Upper lobe of left lung (tissue), 6 donors: ENCODE data around the gene AFF3. TPM values are rescaled to one million over a fixed set of nuclear protein-coding genes. Genes with fewer than 3 reads are reported as not detected.

ENCODE experiments used
- ATAC-seq, 2 donors: fragments of 200-7000 bp; cut with Tn5 transposase; one replicate each; pipeline ENCODE4 v1.9.1; 2022; ENCODE audit warnings: mild to moderate bottlenecking in 2 of 2, moderate library complexity in 2 of 2; ENCODE audit not compliant: low FRiP score in 2 of 2
- DNase-seq, 2 donors: peaks; one replicate each; pipeline ENCODE4 v3.0.0-alpha.2; 2019 to 2020
- H3K27ac ChIP-seq, 4 donors: fragments of 200-600 bp; sonication (generic); one replicate each; pipeline ENCODE4 v1.5.1; 2016 to 2019
- H3K27me3 ChIP-seq, 4 donors: fragments of 200-600 bp; sonication (generic); one replicate each; pipeline ENCODE4 v1.5.1; 2017 to 2019
- H3K36me3 ChIP-seq, 4 donors: fragments of 200-600 bp; sonication (generic); one replicate each; pipeline ENCODE4 v1.5.1; 2016 to 2019
- H3K4me1 ChIP-seq, 4 donors: fragments of 200-600 bp; sonication (generic); one replicate each; pipeline ENCODE4 v1.5.1; 2018 to 2019
- H3K4me3 ChIP-seq, 4 donors: fragments of 200-600 bp; sonication (generic); one replicate each; pipeline ENCODE4 v1.5.1; 2017 to 2019; ENCODE audit warnings: mild to moderate bottlenecking in 2 of 4, moderate library complexity in 1 of 4
- H3K9me3 ChIP-seq, 4 donors: fragments of 200-600 bp; sonication (generic); one replicate each; pipeline ENCODE4 v1.5.1; 2018 to 2019
- EP300 ChIP-seq, 4 donors: sonication (generic); formaldehyde crosslinking; IDR thresholded peaks; one replicate each; pipeline ENCODE4 v1.5.1; 2017; ENCODE audit warnings: antibody characterized with exemption in 4 of 4, control low read depth in 2 of 4
- POLR2A ChIP-seq, 4 donors: fragments of 450-650 bp; IDR thresholded peaks; one replicate each; pipeline ENCODE4 v1.5.1; 2016 to 2017; ENCODE audit warnings: antibody characterized with exemption in 4 of 4, mild to moderate bottlenecking in 2 of 4
- POLR2AphosphoS5 ChIP-seq, 2 donors: sonication (generic); formaldehyde crosslinking; IDR thresholded peaks; one replicate each; pipeline ENCODE4 v1.5.1; 2017; ENCODE audit warnings: antibody characterized with exemption in 2 of 2
- WGBS, 2 donors: methylation state at CpG; one replicate each; pipeline ENCODE4 v1.1.5; 2017 to 2018; 5-methylcytosine and 5-hydroxymethylcytosine counted together
- total RNA-seq, 6 donors: library from RNA; depleted of rRNA in 4 of 6; stranded (reverse); fragments of >200 nt in 4 of 6; gene quantifications; one replicate each; pipeline versions ENCODE4 v1.1.0 to v1.2.1, GENCODE V29; 2016 to 2021
- TF ChIP-seq, protein P1 (sequence below), 6 experiments: fragments of 450-650 bp in 4 of 6; fragments of 200-600 bp in 2 of 6; sonication (generic) in 2 of 6; IDR thresholded peaks; one replicate each; pipeline ENCODE4 v1.5.1; 2016 to 2019; ENCODE audit warnings: antibody characterized with exemption in 6 of 6
- donor health status: DM: no; HTN: no; CAD: no; lungs with moderate emphysema.
- donor health status: DM: no; HTN: yes; CAD: no; lungs with severe emphysema.

Gene AFF3
- total RNA-seq, 6 donors from 2014 or later, result 21.0 to 195 (median 47.9) TPM

DNA sequence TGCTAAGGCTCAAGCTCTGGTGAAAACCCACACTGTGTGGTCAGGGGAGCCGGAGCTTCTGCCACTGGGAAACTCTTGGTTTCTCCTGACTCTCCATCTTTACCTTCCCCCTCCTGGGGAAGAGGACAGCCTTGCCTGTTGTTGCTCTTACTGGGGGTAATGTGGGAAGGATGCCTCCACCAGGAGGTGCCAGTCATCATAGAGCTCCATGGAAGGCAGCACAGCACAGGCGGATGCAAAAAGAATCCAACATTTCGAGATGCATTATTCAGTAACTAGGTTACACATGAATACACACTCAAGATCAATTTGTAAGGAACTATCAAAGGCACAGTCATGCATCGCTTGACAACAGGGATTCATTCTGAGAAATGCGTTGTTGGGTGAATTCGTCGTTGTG lies 322.6 kb downstream of the AFF3 start:
- ATAC-seq (no peak), DNase-seq (no peak)
- 94 to 98% methylated on average over 7 of the region's 7 CpGs for WGBS, 2 donors
- H3K27ac ChIP-seq, result no peak overlapping the region
- H3K27me3 ChIP-seq, result no peaks in the 10 kb centered on the region
- no peaks in the 10 kb centered on the region for H3K36me3 ChIP-seq
- no peaks in the 10 kb centered on the region for H3K4me1 ChIP-seq
- TF ChIP-seq POLR2A (IDR thresholded peaks at IDR 0.05) (no peak), POLR2AphosphoS5 (IDR thresholded peaks at IDR 0.05) (no peak), EP300 (IDR thresholded peaks at IDR 0.05) (no peak)
- TF ChIP-seq, protein P1, sequence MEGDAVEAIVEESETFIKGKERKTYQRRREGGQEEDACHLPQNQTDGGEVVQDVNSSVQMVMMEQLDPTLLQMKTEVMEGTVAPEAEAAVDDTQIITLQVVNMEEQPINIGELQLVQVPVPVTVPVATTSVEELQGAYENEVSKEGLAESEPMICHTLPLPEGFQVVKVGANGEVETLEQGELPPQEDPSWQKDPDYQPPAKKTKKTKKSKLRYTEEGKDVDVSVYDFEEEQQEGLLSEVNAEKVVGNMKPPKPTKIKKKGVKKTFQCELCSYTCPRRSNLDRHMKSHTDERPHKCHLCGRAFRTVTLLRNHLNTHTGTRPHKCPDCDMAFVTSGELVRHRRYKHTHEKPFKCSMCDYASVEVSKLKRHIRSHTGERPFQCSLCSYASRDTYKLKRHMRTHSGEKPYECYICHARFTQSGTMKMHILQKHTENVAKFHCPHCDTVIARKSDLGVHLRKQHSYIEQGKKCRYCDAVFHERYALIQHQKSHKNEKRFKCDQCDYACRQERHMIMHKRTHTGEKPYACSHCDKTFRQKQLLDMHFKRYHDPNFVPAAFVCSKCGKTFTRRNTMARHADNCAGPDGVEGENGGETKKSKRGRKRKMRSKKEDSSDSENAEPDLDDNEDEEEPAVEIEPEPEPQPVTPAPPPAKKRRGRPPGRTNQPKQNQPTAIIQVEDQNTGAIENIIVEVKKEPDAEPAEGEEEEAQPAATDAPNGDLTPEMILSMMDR (IDR thresholded peaks at IDR 0.05), result no peak
- H3K4me3 ChIP-seq, result no peak overlapping the region
- H3K9me3 ChIP-seq, result no peaks in the 10 kb centered on the region

DNA sequence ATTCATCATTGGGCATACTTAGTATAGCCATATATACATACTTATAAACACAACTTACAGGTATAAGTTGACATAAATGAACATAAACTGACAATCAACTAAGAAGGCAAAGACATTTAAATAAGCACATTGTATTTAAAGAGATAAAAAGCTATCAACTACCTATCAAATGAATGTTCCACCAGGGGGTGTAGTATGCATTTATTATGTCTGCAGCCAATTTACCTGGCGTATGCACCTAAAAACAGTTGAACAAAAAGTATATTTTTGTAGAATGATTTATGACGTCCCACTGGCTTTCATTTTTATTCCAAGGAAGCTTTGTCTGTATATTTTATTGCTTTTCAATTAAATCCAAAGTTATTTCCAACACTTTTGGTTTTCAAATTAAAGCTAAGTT lies 323.5 kb downstream of the AFF3 start:
- no peak for ATAC-seq
- no peak for DNase-seq
- H3K27me3 ChIP-seq, result no peaks in the 10 kb centered on the region
- no peak overlapping the region for H3K27ac ChIP-seq
- no peaks in the 10 kb centered on the region for H3K36me3 ChIP-seq
- H3K9me3 ChIP-seq, result no peaks in the 10 kb centered on the region
- H3K4me3 ChIP-seq, result no peak overlapping the region
- TF ChIP-seq POLR2A (IDR thresholded peaks at IDR 0.05), result no peak
- TF ChIP-seq, protein P1 (IDR thresholded peaks at IDR 0.05), result no peak
- TF ChIP-seq POLR2AphosphoS5 (IDR thresholded peaks at IDR 0.05), result no peak
- TF ChIP-seq EP300 (IDR thresholded peaks at IDR 0.05), result no peak
- 89 to 90% methylated on average over 2 of the region's 2 CpGs for WGBS, 2 donors
- no peaks in the 10 kb centered on the region for H3K4me1 ChIP-seq

DNA sequence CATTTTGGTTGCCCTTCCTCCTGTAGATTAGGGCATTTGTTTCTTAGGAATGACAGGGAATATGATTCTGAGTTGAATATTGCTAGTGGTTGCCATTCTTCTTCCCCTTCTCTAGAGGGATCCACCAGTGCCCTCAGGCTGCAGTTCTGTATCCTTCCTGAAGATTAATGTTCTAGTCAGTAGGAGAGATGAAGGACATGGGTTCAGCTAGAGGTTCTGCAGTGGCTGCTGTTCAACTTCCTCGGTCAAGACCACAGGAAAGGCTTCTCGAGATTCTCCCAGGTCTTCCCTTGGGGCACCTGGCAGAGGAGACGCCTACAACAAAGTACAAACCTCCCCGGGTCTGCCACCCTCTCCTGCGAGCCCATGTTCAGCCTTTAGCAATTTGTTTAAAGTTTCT lies 325.5 kb downstream of the AFF3 start:
- H3K27ac ChIP-seq, result no peak overlapping the region
- H3K4me1 ChIP-seq, result no peaks in the 10 kb centered on the region
- 93 to 94% methylated on average over 5 of the region's 5 CpGs for WGBS, 2 donors
- no peaks in the 10 kb centered on the region for H3K36me3 ChIP-seq
- ATAC-seq, result no peak
- no peak overlapping the region for H3K4me3 ChIP-seq
- TF ChIP-seq EP300 (IDR thresholded peaks at IDR 0.05) (no peak), POLR2AphosphoS5 (IDR thresholded peaks at IDR 0.05) (no peak), POLR2A (IDR thresholded peaks at IDR 0.05) (no peak)
- TF ChIP-seq, protein P1 (IDR thresholded peaks at IDR 0.05), result no peak
- no peaks in the 10 kb centered on the region for H3K27me3 ChIP-seq
- no peaks in the 10 kb centered on the region for H3K9me3 ChIP-seq
- DNase-seq, result no peak

DNA sequence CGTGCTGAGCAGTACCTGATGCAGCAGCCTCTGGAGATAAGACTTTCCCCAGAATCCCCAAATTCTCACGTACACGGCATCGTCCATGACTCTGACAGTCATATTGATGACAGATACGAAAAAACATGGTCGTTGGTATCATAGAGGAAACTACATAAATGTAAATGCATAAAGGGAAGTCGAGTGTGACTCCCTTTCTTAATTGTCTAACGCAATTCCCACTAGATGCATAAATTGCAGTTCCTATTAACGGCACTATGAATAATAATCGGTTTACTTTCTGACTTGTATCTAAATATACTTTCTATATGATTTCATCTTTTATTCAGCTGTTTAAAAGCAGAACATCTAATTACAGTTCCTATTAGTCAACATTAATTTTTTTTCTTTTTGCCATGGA lies 330.0 kb downstream of the AFF3 start:
- no peak overlapping the region for H3K4me3 ChIP-seq
- no peaks in the 10 kb centered on the region for H3K4me1 ChIP-seq
- no peaks in the 10 kb centered on the region for H3K9me3 ChIP-seq
- H3K27me3 ChIP-seq, result no peaks in the 10 kb centered on the region
- ATAC-seq (no peak), DNase-seq (no peak)
- TF ChIP-seq EP300 (IDR thresholded peaks at IDR 0.05) (no peak), POLR2AphosphoS5 (IDR thresholded peaks at IDR 0.05) (no peak), POLR2A (IDR thresholded peaks at IDR 0.05) (no peak)
- TF ChIP-seq, protein P1 (IDR thresholded peaks at IDR 0.05), result no peak
- H3K27ac ChIP-seq, result no peak overlapping the region
- 80 to 86% methylated on average over 10 of the region's 10 CpGs for WGBS, 2 donors
- H3K36me3 ChIP-seq, result no peaks in the 10 kb centered on the region

DNA sequence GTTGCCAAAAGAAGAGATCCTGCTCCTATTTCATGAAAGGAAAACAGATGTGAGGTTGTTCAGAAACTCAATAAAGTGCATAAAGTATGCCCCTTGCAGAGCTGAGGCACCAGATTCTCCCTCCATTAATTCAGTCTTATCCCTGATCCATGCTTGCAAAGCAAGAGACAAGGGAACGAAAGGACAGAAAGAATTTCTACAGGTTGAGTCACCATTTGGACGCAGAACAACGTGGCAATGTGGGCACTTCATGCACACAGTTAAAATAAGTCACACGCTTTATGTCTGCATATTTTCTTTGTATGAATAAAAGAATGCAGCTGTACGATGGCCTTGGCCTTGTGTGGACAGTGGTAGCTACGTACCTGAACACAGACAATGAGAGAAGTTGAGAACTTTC lies 330.8 kb downstream of the AFF3 start:
- Histone ChIP-seq H3K4me1 (no peaks in the 10 kb centered on the region), H3K9me3 (no peaks in the 10 kb centered on the region), H3K4me3 (no peak overlapping the region), H3K27me3 (no peaks in the 10 kb centered on the region), H3K36me3 (no peaks in the 10 kb centered on the region), H3K27ac (no peak overlapping the region)
- WGBS, 2 donors, result 91 to 96% methylated on average over 6 of the region's 6 CpGs
- DNase-seq (no peak), ATAC-seq (no peak)
- TF ChIP-seq, protein P1 (IDR thresholded peaks at IDR 0.05), result no peak
- TF ChIP-seq POLR2A (IDR thresholded peaks at IDR 0.05) (no peak), EP300 (IDR thresholded peaks at IDR 0.05) (no peak), POLR2AphosphoS5 (IDR thresholded peaks at IDR 0.05) (no peak)
